ENCODE measurements around the gene DUSP5. TPM values are rescaled to one million over a fixed set of nuclear protein-coding genes. Genes with fewer than 3 reads are reported as not detected.

DUSP5 gene
- total and polyA plus RNA-seq, 10 of the 15 experiments (the other 5 are each of a cell fraction or from before 2014, with no cell fraction given) = 2.1 to 95.9 (median 23.4) TPM

GRCh38 chr10:110556296-110556695, 58.6 kb downstream of the DUSP5 start:
- no peaks in the 10 kb centered on the region for H3K36me3 ChIP-seq (ENCODE audit: control insufficient read depth in 2 of 2, insufficient read depth in 2 of 2, low read length in 1 of 2)
- CTCF ChIA-PET = no interaction called here
- FAIRE-seq = no peak
- SMC1A ChIA-PET (ENCODE audit: uncharacterized antibody, unreplicated experiment) = no interaction called here
- H3K27ac ChIP-seq (ENCODE audit: control insufficient read depth, insufficient read depth) = no peak overlapping the region
- no peak overlapping the region for H3K4me3 ChIP-seq
- RAD21 ChIA-PET (ENCODE audit: unreplicated experiment) = no interaction called here
- 82% methylated on average over 1 of the region's 1 CpG for WGBS (ENCODE audit: insufficient coverage, insufficient replicate concordance, low lambda C conversion rate, missing lambda C conversion rate)
- no peak overlapping the region for H3K4me2 ChIP-seq (ENCODE audit: control insufficient read depth, insufficient read depth)
- no peak for DNase-seq (ENCODE audit: low read depth, low spot score)
- in situ Hi-C loops (cut with MboI) = loop anchor here (10.0 kb wide), 1 partner anchor 421 kb away; no protein-coding TSS in a partner anchor
- no peaks in the 10 kb centered on the region for H3K79me2 ChIP-seq (ENCODE audit: control insufficient read depth, insufficient read depth, low read length)
- no peak for ATAC-seq
- no peaks in the 10 kb centered on the region for H3K4me1 ChIP-seq (ENCODE audit: control insufficient read depth, insufficient read depth, low read length)
- no peaks in the 10 kb centered on the region for H4K20me1 ChIP-seq (ENCODE audit: control insufficient read depth, insufficient read depth)
- POLR2A ChIA-PET = no interaction called here
- H2AFZ ChIP-seq (ENCODE audit: control insufficient read depth, low read depth, low read length) = no peak overlapping the region
- intact Hi-C loops (cut with micrococcal nuclease; ENCODE audit: unreplicated experiment) = loop anchor here (2.0 to 10.0 kb wide), 2 partner anchors 45 to 1759 kb away; no protein-coding TSS in a partner anchor
- peaks cover 0 to 2% of the 10 kb centered on the region in 2 experiments; a peak in 1 of 4 replicates for H3K27me3 ChIP-seq (replicated peaks in 1 of 2; ENCODE audit: control insufficient read depth in 2 of 2, insufficient read depth in 2 of 2, low read length in 1 of 2)
- BruUV-seq (replicated peaks) = no TSS peak
- no peaks in the 10 kb centered on the region; the same call in 2 of the 3 replicates for H3K9me3 ChIP-seq (replicated peaks; ENCODE audit: control insufficient read depth, insufficient read depth, low read length)
- H3K9ac ChIP-seq (ENCODE audit: control insufficient read depth, insufficient read depth, low read length) = no peak overlapping the region
- TF ChIP-seq EED (IDR thresholded peaks at IDR 0.05; ENCODE audit: low read depth) (no peak), RELA (IDR thresholded peaks at IDR 0.05; ENCODE audit: borderline replicate concordance, partially characterized antibody) (no peak), RELB (IDR thresholded peaks at IDR 0.05; ENCODE audit: low read depth) (no peak), EZH2 (IDR thresholded peaks at IDR 0.05; ENCODE audit: borderline replicate concordance, control insufficient read depth, low read depth, low read length) (no peak), ZNF217 (IDR thresholded peaks at IDR 0.05) (no peak), CBFB (IDR thresholded peaks at IDR 0.05; ENCODE audit: low read depth) (no peak), SIN3A (IDR thresholded peaks at IDR 0.05; ENCODE audit: low read depth, low read length) (no peak), NFYA (IDR thresholded peaks at IDR 0.05; ENCODE audit: borderline replicate concordance, low read depth, low read length) (no peak), WRNIP1 (IDR thresholded peaks at IDR 0.05; ENCODE audit: borderline replicate concordance, low read depth, low read length) (no peak), SUPT20H (IDR thresholded peaks at IDR 0.05; ENCODE audit: borderline replicate concordance, control insufficient read depth, low read depth, low read length) (no peak), ATF7 (IDR thresholded peaks at IDR 0.05; ENCODE audit: low read depth) (no peak), CTCF (IDR thresholded peaks at IDR 0.05 in 2 of 3, conservative IDR thresholded peaks at IDR 0.05 in 1 of 3; ENCODE audit: control insufficient read depth in 2 of 3, extremely low read depth in 1 of 3, insufficient read depth in 1 of 3, low read depth in 3 of 3, low read length in 3 of 3) (no peak), EGR1 (IDR thresholded peaks at IDR 0.05; ENCODE audit: borderline replicate concordance in 1 of 2, low read depth in 2 of 2, low read length in 2 of 2) (no peak)
- TF ChIP-seq, protein P1, sequence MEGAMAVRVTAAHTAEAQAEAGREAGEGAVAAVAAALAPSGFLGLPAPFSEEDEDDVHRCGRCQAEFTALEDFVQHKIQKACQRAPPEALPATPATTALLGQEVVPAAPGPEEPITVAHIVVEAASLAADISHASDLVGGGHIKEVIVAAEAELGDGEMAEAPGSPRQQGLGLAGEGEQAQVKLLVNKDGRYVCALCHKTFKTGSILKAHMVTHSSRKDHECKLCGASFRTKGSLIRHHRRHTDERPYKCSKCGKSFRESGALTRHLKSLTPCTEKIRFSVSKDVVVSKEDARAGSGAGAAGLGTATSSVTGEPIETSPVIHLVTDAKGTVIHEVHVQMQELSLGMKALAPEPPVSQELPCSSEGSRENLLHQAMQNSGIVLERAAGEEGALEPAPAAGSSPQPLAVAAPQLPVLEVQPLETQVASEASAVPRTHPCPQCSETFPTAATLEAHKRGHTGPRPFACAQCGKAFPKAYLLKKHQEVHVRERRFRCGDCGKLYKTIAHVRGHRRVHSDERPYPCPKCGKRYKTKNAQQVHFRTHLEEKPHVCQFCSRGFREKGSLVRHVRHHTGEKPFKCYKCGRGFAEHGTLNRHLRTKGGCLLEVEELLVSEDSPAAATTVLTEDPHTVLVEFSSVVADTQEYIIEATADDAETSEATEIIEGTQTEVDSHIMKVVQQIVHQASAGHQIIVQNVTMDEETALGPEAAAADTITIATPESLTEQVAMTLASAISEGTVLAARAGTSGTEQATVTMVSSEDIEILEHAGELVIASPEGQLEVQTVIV (IDR thresholded peaks at IDR 0.05; ENCODE audit: borderline replicate concordance, partially characterized antibody) = no peak
- TF ChIP-seq, protein P2, sequence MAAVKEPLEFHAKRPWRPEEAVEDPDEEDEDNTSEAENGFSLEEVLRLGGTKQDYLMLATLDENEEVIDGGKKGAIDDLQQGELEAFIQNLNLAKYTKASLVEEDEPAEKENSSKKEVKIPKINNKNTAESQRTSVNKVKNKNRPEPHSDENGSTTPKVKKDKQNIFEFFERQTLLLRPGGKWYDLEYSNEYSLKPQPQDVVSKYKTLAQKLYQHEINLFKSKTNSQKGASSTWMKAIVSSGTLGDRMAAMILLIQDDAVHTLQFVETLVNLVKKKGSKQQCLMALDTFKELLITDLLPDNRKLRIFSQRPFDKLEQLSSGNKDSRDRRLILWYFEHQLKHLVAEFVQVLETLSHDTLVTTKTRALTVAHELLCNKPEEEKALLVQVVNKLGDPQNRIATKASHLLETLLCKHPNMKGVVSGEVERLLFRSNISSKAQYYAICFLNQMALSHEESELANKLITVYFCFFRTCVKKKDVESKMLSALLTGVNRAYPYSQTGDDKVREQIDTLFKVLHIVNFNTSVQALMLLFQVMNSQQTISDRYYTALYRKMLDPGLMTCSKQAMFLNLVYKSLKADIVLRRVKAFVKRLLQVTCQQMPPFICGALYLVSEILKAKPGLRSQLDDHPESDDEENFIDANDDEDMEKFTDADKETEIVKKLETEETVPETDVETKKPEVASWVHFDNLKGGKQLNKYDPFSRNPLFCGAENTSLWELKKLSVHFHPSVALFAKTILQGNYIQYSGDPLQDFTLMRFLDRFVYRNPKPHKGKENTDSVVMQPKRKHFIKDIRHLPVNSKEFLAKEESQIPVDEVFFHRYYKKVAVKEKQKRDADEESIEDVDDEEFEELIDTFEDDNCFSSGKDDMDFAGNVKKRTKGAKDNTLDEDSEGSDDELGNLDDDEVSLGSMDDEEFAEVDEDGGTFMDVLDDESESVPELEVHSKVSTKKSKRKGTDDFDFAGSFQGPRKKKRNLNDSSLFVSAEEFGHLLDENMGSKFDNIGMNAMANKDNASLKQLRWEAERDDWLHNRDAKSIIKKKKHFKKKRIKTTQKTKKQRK (IDR thresholded peaks at IDR 0.05; ENCODE audit: low read depth, low read length) = no peak
